Spinal cord (tissue), 10 donors: ENCODE measurements around the gene NT5DC3. TPM values are rescaled to one million over a fixed set of nuclear protein-coding genes. Genes with fewer than 3 reads are reported as not detected.

Experiments used
- DNase-seq, 6 donors: peaks; one replicate each; pipeline versions ENCODE4 v3.0.0 to v3.0.0-alpha.2; 2013 to 2015; ENCODE audit warnings: low spot score in 6 of 6, low read depth in 4 of 6
- H3K27ac ChIP-seq: one replicate; pipeline ENCODE4 v1.5.1; 2013; ENCODE audit warnings: low read depth, low read length, control low read depth
- H3K27me3 ChIP-seq: one replicate; pipeline ENCODE4 v1.6.1; 2013; ENCODE audit warnings: low read length; ENCODE audit not compliant: control insufficient read depth, insufficient read depth
- H3K36me3 ChIP-seq: one replicate; pipeline ENCODE4 v1.6.1; 2013; ENCODE audit warnings: low read length; ENCODE audit not compliant: control insufficient read depth, insufficient read depth
- H3K4me1 ChIP-seq: one replicate; pipeline ENCODE4 v1.6.1; 2013; ENCODE audit warnings: low read length; ENCODE audit not compliant: control insufficient read depth, insufficient read depth
- H3K4me3 ChIP-seq: one replicate; pipeline ENCODE4 v1.5.1; 2013; ENCODE audit warnings: low read depth, low read length, control low read depth
- H3K9me3 ChIP-seq: one replicate; pipeline ENCODE4 v1.6.1; 2013; ENCODE audit warnings: low read length; ENCODE audit not compliant: control insufficient read depth, insufficient read depth
- WGBS: methylation state at CpG from one replicate; pipeline ENCODE4 v1.1.5; 2013; ENCODE audit warnings: missing lambda C conversion rate; ENCODE audit not compliant: insufficient coverage; 5-methylcytosine and 5-hydroxymethylcytosine counted together
- long read RNA-seq, 4 donors: transcript quantifications; one replicate each; lab custom pipeline, GENCODE V29; 2026
- polyA plus RNA-seq, 2 donors: library from polyadenylated mRNA; unstranded; fragments of 120-200 nt; gene quantifications; one replicate each; pipeline ENCODE4 v1.2.1, GENCODE V29; 2013; ENCODE audit not compliant: insufficient read length in 2 of 2
- total RNA-seq, 2 donors: library from RNA; depleted of rRNA in 1 of 2; stranded (reverse); fragments of 120-200 nt in 1 of 2; fragments of >200 nt in 1 of 2; gene quantifications; one replicate each; pipeline versions ENCODE4 v1.2.3 to v1.2.4, GENCODE V29; 2013 to 2014
- donor health status: healthy.

The NT5DC3 gene
- 10 to 100 TPM; 13.9 to 23.2 TPM for total RNA-seq
- 10 to 100 TPM; 17.4 to 19.7 TPM for polyA plus RNA-seq
- long read RNA-seq, donor 1, full-length matches to known transcripts, result 2 of 2 reads
- long read RNA-seq, donor 1, partial matches to known transcripts, result 0 of 2 reads
- long read RNA-seq, donor 1, other reads (novel, unspliced or antisense), result 0 of 2 reads
- long read RNA-seq, donor 2, full-length matches to known transcripts, result 1 of 1 reads
- long read RNA-seq, donor 2, partial matches to known transcripts, result 0 of 1 reads
- long read RNA-seq, donor 2, other reads (novel, unspliced or antisense), result 0 of 1 reads
- long read RNA-seq, donor 3, result 0 reads
- long read RNA-seq, donor 4, result 0 reads

DNA sequence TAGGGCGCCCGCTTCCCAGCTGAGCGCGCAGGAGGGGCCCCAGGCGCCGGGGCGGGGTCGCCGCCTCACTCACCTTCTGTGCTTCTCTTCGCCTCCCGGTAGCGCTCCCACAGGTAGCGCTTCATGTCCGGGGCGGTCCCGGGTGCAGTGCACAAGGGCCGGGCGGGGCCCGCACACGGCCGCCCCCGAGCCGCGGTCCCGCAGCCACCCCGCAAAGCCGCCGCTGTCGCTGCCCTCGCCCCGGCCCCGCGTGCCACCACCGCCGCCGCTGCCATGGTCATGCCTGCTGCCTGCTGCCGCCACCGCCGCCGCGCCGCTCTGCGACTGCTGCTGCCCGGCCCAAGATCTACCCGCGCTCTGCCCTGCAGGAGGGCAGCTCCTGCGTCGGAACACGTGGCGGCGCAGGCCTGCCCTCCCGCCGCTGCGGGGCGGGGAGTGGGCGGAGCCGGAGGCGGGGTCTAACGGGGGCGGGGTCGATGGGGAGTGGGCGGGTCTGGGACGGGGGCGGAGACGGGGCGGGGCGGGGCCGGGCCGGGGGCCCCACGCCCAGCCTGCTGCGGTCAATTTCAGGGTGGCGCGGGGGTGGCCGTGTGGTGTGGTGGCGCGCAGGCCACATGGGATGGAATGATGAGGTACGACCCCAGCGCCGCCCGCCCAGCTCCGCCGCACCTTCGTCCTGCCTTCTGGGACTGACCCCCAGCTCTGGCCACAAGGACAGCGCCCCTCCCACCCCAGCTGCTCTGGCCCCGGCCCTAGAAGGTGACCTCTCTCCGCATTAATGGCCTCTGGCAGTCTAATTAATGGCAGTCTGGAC lies at the start of gene NT5DC3:
Gene NT5DC3, minus strand, starts transcription at position 359 of the 814 bp plus-strand sequence. Its CDS starts 78 bp downstream, at position 281.
- H3K4me3 ChIP-seq, result peak within 1 kb of the TSS; percentile 74
- H3K4me1 ChIP-seq, result peaks cover 16% of the 10 kb centered on the region
- H3K27ac ChIP-seq, result peak within 1 kb of the TSS; percentile 29
- H3K9me3 ChIP-seq, result no peaks in the 10 kb centered on the region
- H3K27me3 ChIP-seq, result no peaks in the 10 kb centered on the region
- under 1% methylated on average over 63 of the region's 86 CpGs for WGBS
- no peaks in the 10 kb centered on the region for H3K36me3 ChIP-seq
- DNase-seq, result peak in 5 of 6 donors; percentile 64 to 95 (median 80)

GRCh38 chr12:103887738-103888137 lies 46.7 kb upstream of the NT5DC3 start:
- Histone ChIP-seq H3K36me3 (no peaks in the 10 kb centered on the region), H3K4me1 (no peaks in the 10 kb centered on the region), H3K27me3 (no peaks in the 10 kb centered on the region), H3K9me3 (no peaks in the 10 kb centered on the region), H3K27ac (no peak overlapping the region), H3K4me3 (no peak overlapping the region)
- DNase-seq, result peak in 1 of 6 donors; percentile 54
- no CpG with 5 or more reads among the region's 1 CpG for WGBS

GRCh38 chr12:103886195-103886797 lies 45.3 kb upstream of the NT5DC3 start:
- WGBS, result 75% methylated on average over 2 of the region's 4 CpGs
- H3K36me3 ChIP-seq, result no peaks in the 10 kb centered on the region
- no peaks in the 10 kb centered on the region for H3K4me1 ChIP-seq
- H3K9me3 ChIP-seq, result no peaks in the 10 kb centered on the region
- DNase-seq, result no peak
- no peaks in the 10 kb centered on the region for H3K27me3 ChIP-seq
- no peak overlapping the region for H3K4me3 ChIP-seq
- no peak overlapping the region for H3K27ac ChIP-seq

- WGBS, result 25% methylated on average over 1 of the region's 4 CpGs
- peak in 4 of 6 donors; percentile 12 to 68 (median 41) for DNase-seq
- no peak overlapping the region for H3K27ac ChIP-seq
- no peak overlapping the region for H3K4me3 ChIP-seq
- no peaks in the 10 kb centered on the region for H3K9me3 ChIP-seq
- H3K27me3 ChIP-seq, result no peaks in the 10 kb centered on the region
- H3K36me3 ChIP-seq, result no peaks in the 10 kb centered on the region
- no peaks in the 10 kb centered on the region for H3K4me1 ChIP-seq
Measured at GRCh38 chr12:103884316-103884715, 43.3 kb upstream of the NT5DC3 start.

GRCh38 chr12:103883908-103884307 lies 42.9 kb upstream of the NT5DC3 start:
- Histone ChIP-seq H3K27ac (no peak overlapping the region), H3K4me3 (no peak overlapping the region), H3K4me1 (no peaks in the 10 kb centered on the region), H3K36me3 (no peaks in the 10 kb centered on the region), H3K27me3 (no peaks in the 10 kb centered on the region), H3K9me3 (no peaks in the 10 kb centered on the region)
- no peak for DNase-seq
- WGBS, result no CpG with 5 or more reads among the region's 2 CpGs

DNA sequence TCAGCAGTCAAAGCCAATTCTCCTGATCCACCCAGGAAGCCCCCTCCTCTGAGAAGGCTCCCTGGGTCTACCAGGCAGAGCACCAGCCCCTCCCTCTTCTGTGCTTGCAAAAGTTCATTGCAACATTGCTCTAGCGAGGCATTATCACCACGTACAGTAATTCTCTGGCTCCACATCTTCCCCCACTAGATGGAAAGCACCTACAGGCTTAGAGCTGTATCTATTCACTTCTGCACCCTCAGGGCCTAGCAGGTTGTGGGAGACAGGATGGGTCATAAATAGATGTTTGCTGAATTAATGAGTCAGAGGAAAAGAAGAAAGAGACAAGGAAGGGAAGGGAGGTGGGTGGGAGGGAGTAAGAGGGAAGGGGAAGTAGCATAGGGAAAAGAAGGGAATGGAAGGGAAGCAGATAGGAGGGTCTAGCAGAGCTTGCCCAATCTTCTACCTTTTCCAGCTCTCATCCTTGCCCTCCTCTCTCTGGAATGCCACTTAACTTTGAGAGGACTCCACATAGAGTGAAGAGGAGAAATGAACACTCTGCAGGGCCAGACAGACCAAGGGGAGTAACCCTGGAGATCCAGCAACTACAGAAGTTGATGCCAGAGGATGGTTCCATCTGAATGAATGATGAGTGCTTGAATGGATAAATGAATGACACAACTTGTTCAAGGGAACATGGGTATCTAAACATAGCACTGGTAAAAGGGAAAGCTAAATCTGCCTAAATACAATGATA lies 42.0 kb upstream of the NT5DC3 start:
- H3K36me3 ChIP-seq, result no peaks in the 10 kb centered on the region
- H3K27ac ChIP-seq, result no peak overlapping the region
- no peaks in the 10 kb centered on the region for H3K27me3 ChIP-seq
- H3K4me1 ChIP-seq, result no peaks in the 10 kb centered on the region
- DNase-seq, result no peak
- H3K9me3 ChIP-seq, result no peaks in the 10 kb centered on the region
- 77% methylated on average over 2 of the region's 2 CpGs for WGBS
- H3K4me3 ChIP-seq, result no peak overlapping the region

GRCh38 chr12:103881261-103881660 lies 40.2 kb upstream of the NT5DC3 start:
- Histone ChIP-seq H3K9me3 (no peaks in the 10 kb centered on the region), H3K27ac (no peak overlapping the region), H3K4me1 (no peaks in the 10 kb centered on the region), H3K4me3 (no peak overlapping the region), H3K36me3 (no peaks in the 10 kb centered on the region), H3K27me3 (no peaks in the 10 kb centered on the region)
- DNase-seq, result peak in 1 of 6 donors; percentile 27
- WGBS, result 24% methylated on average over 2 of the region's 2 CpGs

GRCh38 chr12:103880299-103881142 lies 39.5 kb upstream of the NT5DC3 start:
- DNase-seq, result no peak
- no peaks in the 10 kb centered on the region for H3K4me1 ChIP-seq
- WGBS, result 70% methylated on average over 1 of the region's 8 CpGs
- no peak overlapping the region for H3K4me3 ChIP-seq
- no peaks in the 10 kb centered on the region for H3K27me3 ChIP-seq
- no peaks in the 10 kb centered on the region for H3K9me3 ChIP-seq
- no peaks in the 10 kb centered on the region for H3K36me3 ChIP-seq
- no peak overlapping the region for H3K27ac ChIP-seq
